BJ (cell line): ENCODE data around the gene ZFYVE28. TPM values are rescaled to one million over a fixed set of nuclear protein-coding genes. Genes with fewer than 3 reads are reported as not detected.

Experiments used
- CTCF ChIA-PET: fragments of 350-600 bp; formaldehyde crosslinking; extraction: SDS; loops from one replicate; lab custom pipeline; 2021; ENCODE audit warnings: antibody characterized with exemption, inconsistent platforms; lab: Yijun Ruan, JAX
- POLR2A ChIA-PET: fragments of 300-600 bp; sonication (Branson Sonifier 250); formaldehyde crosslinking; extraction: SDS; loops from one replicate; lab custom pipeline; 2021; ENCODE audit warnings: antibody characterized with exemption; lab: Charles Lee
- DNase-seq: peaks from one replicate; pipeline ENCODE4 v3.0.0-alpha.2; 2011; ENCODE audit warnings: low read depth
- H3K27me3 ChIP-seq: 2 replicates; pipeline ENCODE4 v1.6.0; 2011; ENCODE audit warnings: low read length; ENCODE audit not compliant: control insufficient read depth, insufficient read depth
- H3K36me3 ChIP-seq: 2 replicates; pipeline ENCODE4 v1.5.1; 2011; ENCODE audit warnings: low read length; ENCODE audit not compliant: control insufficient read depth, insufficient read depth
- H3K4me3 ChIP-seq: 2 replicates; pipeline ENCODE4 v1.5.1; 2011; ENCODE audit warnings: low read depth, mild to moderate bottlenecking, control low read depth, low read length
- polyA plus RNA-seq: library from polyadenylated mRNA; depleted of rRNA; stranded (reverse); fragments of >200 nt; gene quantifications from 2 replicates; pipeline ENCODE4 v1.2.3, GENCODE V29; 2011
- TF ChIP-seq, protein P1 (sequence below): IDR thresholded peaks from 2 replicates; pipeline ENCODE4 v1.5.1; 2011; ENCODE audit warnings: low read depth, mild to moderate bottlenecking, control low read depth, inconsistent platforms, low read length, moderate library complexity; ENCODE audit not compliant: insufficient read depth

ZFYVE28 gene
- polyA plus RNA-seq, 1 experiment, result 4.4 TPM

DNA sequence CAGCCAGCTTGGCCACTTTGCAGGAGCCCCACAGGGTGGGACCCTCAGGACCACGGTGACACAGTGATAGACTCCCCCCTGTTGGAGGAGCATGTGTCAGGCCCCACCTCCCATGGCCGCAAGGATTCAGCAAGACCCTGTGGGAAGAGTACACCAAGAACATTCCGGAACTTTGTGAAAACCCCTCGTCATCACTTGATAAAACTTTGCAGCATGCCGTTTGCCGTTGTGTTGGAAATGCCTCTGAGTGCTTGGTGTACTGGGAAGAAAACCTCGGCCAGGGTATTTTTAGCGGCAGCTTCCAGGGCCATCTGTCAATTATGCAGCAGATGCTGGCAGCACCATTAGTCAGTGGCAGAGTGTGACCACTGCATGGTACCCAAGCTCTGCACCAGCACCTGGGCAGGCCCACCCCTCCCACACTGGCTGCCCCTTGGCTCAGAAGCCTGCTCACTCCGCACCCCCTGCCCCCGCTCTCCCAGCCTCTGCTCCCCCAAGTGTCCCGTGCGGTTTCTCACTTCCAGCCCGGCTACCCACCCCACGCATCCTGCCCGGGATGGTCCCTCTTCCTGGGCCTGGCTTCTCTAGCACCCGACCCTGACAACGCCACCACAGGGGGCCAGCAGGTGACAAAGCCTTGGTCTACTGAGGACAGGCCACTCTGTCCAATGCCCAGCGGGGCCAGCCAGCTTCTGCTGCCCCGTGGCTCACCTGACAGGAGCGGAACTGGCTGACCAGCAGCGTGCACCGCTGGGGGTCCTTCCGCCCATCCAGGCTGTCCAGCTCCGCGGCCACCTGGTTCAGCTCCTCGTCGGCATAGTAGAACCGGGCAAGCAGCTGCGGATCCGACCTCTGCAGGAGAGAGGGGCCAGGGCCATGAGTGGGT lies 65.0 kb downstream of the ZFYVE28 start:
- CTCF ChIA-PET, result interaction anchor here (0.6 to 2.7 kb wide), 5 partner anchors 10 to 133 kb away, joined by 3 to 15 read pairs (median 3); no protein-coding TSS in a partner anchor
- TF ChIP-seq, protein P1, sequence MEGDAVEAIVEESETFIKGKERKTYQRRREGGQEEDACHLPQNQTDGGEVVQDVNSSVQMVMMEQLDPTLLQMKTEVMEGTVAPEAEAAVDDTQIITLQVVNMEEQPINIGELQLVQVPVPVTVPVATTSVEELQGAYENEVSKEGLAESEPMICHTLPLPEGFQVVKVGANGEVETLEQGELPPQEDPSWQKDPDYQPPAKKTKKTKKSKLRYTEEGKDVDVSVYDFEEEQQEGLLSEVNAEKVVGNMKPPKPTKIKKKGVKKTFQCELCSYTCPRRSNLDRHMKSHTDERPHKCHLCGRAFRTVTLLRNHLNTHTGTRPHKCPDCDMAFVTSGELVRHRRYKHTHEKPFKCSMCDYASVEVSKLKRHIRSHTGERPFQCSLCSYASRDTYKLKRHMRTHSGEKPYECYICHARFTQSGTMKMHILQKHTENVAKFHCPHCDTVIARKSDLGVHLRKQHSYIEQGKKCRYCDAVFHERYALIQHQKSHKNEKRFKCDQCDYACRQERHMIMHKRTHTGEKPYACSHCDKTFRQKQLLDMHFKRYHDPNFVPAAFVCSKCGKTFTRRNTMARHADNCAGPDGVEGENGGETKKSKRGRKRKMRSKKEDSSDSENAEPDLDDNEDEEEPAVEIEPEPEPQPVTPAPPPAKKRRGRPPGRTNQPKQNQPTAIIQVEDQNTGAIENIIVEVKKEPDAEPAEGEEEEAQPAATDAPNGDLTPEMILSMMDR, result no peak
- no peak for DNase-seq
- POLR2A ChIA-PET, result no interaction called here
- Histone ChIP-seq H3K36me3 (no peaks in the 10 kb centered on the region), H3K27me3 (no peaks in the 10 kb centered on the region), H3K4me3 (no peak overlapping the region)

- CTCF ChIA-PET, result interaction anchor here (1.8 to 2.7 kb wide), 2 partner anchors 10 to 133 kb away, joined by 5 to 15 read pairs; no protein-coding TSS in a partner anchor
- TF ChIP-seq, protein P1, result no peak
Measured at GRCh38 chr4:2352729-2353221, 65.7 kb downstream of the ZFYVE28 start.

GRCh38 chr4:2352171-2352570 lies 66.3 kb downstream of the ZFYVE28 start:
- TF ChIP-seq, protein P1, result no peak
- DNase-seq, result no peak
- no peaks in the 10 kb centered on the region for H3K36me3 ChIP-seq
- ChIA-PET CTCF (interaction anchor here (1.8 kb wide), 1 partner anchor 9 kb away, joined by 5 read pairs; no protein-coding TSS in a partner anchor), POLR2A (no interaction called here)
- no peak overlapping the region for H3K4me3 ChIP-seq
- no peaks in the 10 kb centered on the region for H3K27me3 ChIP-seq

More at GRCh38 chr4:2352729-2353221, 65.7 kb downstream of the ZFYVE28 start:
- DNase-seq, result no peak
- H3K27me3 ChIP-seq, result no peaks in the 10 kb centered on the region
- POLR2A ChIA-PET, result no interaction called here
- no peak overlapping the region for H3K4me3 ChIP-seq
- no peaks in the 10 kb centered on the region for H3K36me3 ChIP-seq

- H3K36me3 ChIP-seq, result no peaks in the 10 kb centered on the region
- H3K4me3 ChIP-seq, result no peak overlapping the region
- ChIA-PET CTCF (no interaction called here), POLR2A (no interaction called here)
- DNase-seq, result no peak
- TF ChIP-seq, protein P1, result no peak
- H3K27me3 ChIP-seq, result no peaks in the 10 kb centered on the region
Measured at GRCh38 chr4:2350982-2351381, 67.5 kb downstream of the ZFYVE28 start.

DNA sequence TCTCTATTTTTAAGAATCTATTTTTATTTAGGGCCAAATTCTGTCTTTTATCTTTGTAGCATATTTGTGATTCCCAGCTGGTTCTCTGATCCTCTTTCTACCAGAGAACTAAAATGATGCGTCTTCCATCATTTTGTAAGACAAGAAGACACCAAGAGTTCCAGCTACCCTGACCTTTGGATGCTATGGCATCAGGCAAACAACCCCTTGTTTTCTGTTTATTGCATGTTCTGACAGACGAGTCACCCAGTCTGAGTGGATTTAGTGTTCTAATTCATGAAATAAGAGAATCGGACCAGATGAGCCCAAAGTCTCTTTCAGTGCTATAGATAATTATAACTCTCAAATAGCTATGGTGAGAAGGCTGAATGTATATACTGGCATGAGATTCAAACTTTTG lies 69.7 kb downstream of the ZFYVE28 start:
- TF ChIP-seq, protein P1, result no peak
- Histone ChIP-seq H3K36me3 (no peaks in the 10 kb centered on the region), H3K4me3 (no peak overlapping the region), H3K27me3 (no peaks in the 10 kb centered on the region)
- POLR2A ChIA-PET, result no interaction called here
- no peak for DNase-seq
- CTCF ChIA-PET, result interaction anchor here (0.8 kb wide), 1 partner anchor 17 kb away, joined by 4 read pairs; no protein-coding TSS in a partner anchor
